HepG2 (cell line): ENCODE measurements around the gene LASP1. TPM values are rescaled to one million over a fixed set of nuclear protein-coding genes. Genes with fewer than 3 reads are reported as not detected.

Experiments used
- CHCHD3 ChIP-seq: sonication (generic); formaldehyde crosslinking; IDR thresholded peaks from 2 replicates; pipeline ENCODE4 v1.8.0; 2022; ENCODE audit warnings: mild to moderate bottlenecking, missing genetic modification reagents, moderate library complexity
- HNRNPLL ChIP-seq: fragments of 200-400 bp; formaldehyde crosslinking; IDR thresholded peaks from 2 replicates; pipeline ENCODE4 v1.6.1; 2017; ENCODE audit warnings: mild to moderate bottlenecking, low read depth, low read length; ENCODE audit not compliant: poor library complexity, severe bottlenecking
- KDM6A ChIP-seq: IDR thresholded peaks from 2 replicates; pipeline ENCODE4 v1.6.1; 2016; ENCODE audit warnings: low read depth
- KLF11 ChIP-seq: IDR thresholded peaks from 2 replicates; pipeline ENCODE4 v1.6.1; 2016; ENCODE audit warnings: missing compliant biosample characterization
- NFE2 ChIP-seq: sonication (generic); formaldehyde crosslinking; IDR thresholded peaks from 2 replicates; pipeline ENCODE4 v1.4.0; 2020; ENCODE audit warnings: missing genetic modification reagents
- PAWR ChIP-seq: sonication (generic); formaldehyde crosslinking; IDR thresholded peaks from 2 replicates; pipeline ENCODE4 v1.4.0; 2020; ENCODE audit warnings: missing genetic modification reagents, mild to moderate bottlenecking, borderline replicate concordance
- PRDM10 ChIP-seq: sonication (generic); formaldehyde crosslinking; IDR thresholded peaks from 2 replicates; pipeline ENCODE4 v1.4.0; 2020; ENCODE audit warnings: low read depth, missing genetic modification reagents
- SNRNP70 ChIP-seq: fragments of 200-400 bp; formaldehyde crosslinking; IDR thresholded peaks from 2 replicates; pipeline ENCODE4 v1.6.1; 2017; ENCODE audit warnings: mild to moderate bottlenecking, low read depth, low read length, moderate library complexity
- SRY ChIP-seq: sonication (generic); formaldehyde crosslinking; IDR thresholded peaks from 2 replicates; pipeline ENCODE4 v1.8.0; 2022; ENCODE audit warnings: mild to moderate bottlenecking, missing genetic modification reagents
- SUZ12 ChIP-seq: fragments of 150-350 bp; IDR thresholded peaks from 2 replicates; pipeline ENCODE4 v1.6.1; 2014; ENCODE audit warnings: low read depth, low read length
- TMF1 ChIP-seq: sonication (generic); formaldehyde crosslinking; IDR thresholded peaks from 2 replicates; pipeline ENCODE4 v1.8.1; 2022; ENCODE audit warnings: low read depth, missing genetic modification reagents
- ZMAT3 ChIP-seq: sonication (generic); formaldehyde crosslinking; conservative IDR thresholded peaks from 2 replicates; pipeline ENCODE4 v1.7.0; 2021; ENCODE audit warnings: missing genetic modification reagents
- ZNF253 ChIP-seq: sonication (generic); formaldehyde crosslinking; IDR thresholded peaks from 2 replicates; pipeline ENCODE4 v1.8.0; 2022; ENCODE audit warnings: mild to moderate bottlenecking, missing genetic modification reagents, borderline replicate concordance
- ZNF276 ChIP-seq: sonication (generic); formaldehyde crosslinking; IDR thresholded peaks from 2 replicates; pipeline ENCODE4 v1.4.0; 2020; ENCODE audit warnings: mild to moderate bottlenecking, low read depth, missing genetic modification reagents
- ZNF646 ChIP-seq: sonication (generic); formaldehyde crosslinking; IDR thresholded peaks from 2 replicates; pipeline ENCODE4 v1.9.0; 2021; ENCODE audit warnings: mild to moderate bottlenecking, missing genetic modification reagents
- ZNF720 ChIP-seq: sonication (generic); formaldehyde crosslinking; IDR thresholded peaks from 2 replicates; pipeline ENCODE4 v1.4.0; 2020; ENCODE audit warnings: missing genetic modification reagents
- ZNF777 ChIP-seq: sonication (generic); formaldehyde crosslinking; IDR thresholded peaks from 2 replicates; pipeline ENCODE4 v1.4.0; 2020; ENCODE audit warnings: missing genetic modification reagents
- ZSCAN20 ChIP-seq: sonication (generic); formaldehyde crosslinking; IDR thresholded peaks from 2 replicates; pipeline ENCODE4 v1.4.0; 2020; ENCODE audit warnings: missing genetic modification reagents, mild to moderate bottlenecking, borderline replicate concordance
- polyA plus RNA-seq, 8 experiments: library from polyadenylated mRNA; depleted of rRNA in 3 of 8; stranded (reverse) in 7 of 8; unstranded in 1 of 8; fragments of >200 nt; fragmentation: Illumina TruSeq in 4 of 8; extraction: Trizol in 4 of 8; gene quantifications; 2 replicates each; pipeline versions ENCODE4 v1.2.1 to v1.2.3, GENCODE V29; 2011 to 2016; ENCODE audit warnings: low read depth in 4 of 8, missing spikeins in 1 of 8, mixed read lengths in 1 of 8; ENCODE audit not compliant: insufficient read depth in 1 of 8
- total RNA-seq, 5 experiments: library from RNA; depleted of rRNA; stranded (reverse); fragments of >200 nt; fragmentation: Illumina TruSeq; extraction: Trizol; gene quantifications; 2 replicates each; pipeline ENCODE4 v1.2.3, GENCODE V29; 2016; ENCODE audit warnings: low read depth in 1 of 5

Gene LASP1
- total and polyA plus RNA-seq, 2 of the 13 experiments (the other 11 are each of a cell fraction or from before 2014, with no cell fraction given) = 70.1 to 97.0 TPM

GRCh38 chr17:38914741-38915638 is 45.1 kb downstream of the LASP1 start (continued):
- TF ChIP-seq ZNF646 (CRISPR knock-in tag) (peak; percentile 26; the same call in 1 of the 2 replicates), PRDM10 (CRISPR knock-in tag) (peak; percentile 73), ZMAT3 (CRISPR knock-in tag) (no peak), SNRNP70 (no peak), KLF11 (no peak), ZNF720 (no peak), ZNF253 (no peak), TMF1 (CRISPR knock-in tag) (no peak), CHCHD3 (CRISPR knock-in tag) (no peak), KDM6A (CRISPR knock-in tag) (peak; percentile 84; the same call in 1 of the 2 replicates), SRY (CRISPR knock-in tag) (no peak), PAWR (CRISPR knock-in tag) (no peak), HNRNPLL (peak; percentile 62), ZNF777 (CRISPR knock-in tag) (no peak), ZNF276 (CRISPR knock-in tag) (no peak), ZSCAN20 (CRISPR knock-in tag) (no peak), NFE2 (CRISPR knock-in tag) (no peak), SUZ12 (no peak)
